ENCODE results near the gene THAP12. TPM values are rescaled to one million over a fixed set of nuclear protein-coding genes. Genes with fewer than 3 reads are reported as not detected.

Gene THAP12
- polyA plus RNA-seq, 2 of the 4 experiments (the other 2 are of a cell fraction) = 34.6 to 82.4 TPM

DNA sequence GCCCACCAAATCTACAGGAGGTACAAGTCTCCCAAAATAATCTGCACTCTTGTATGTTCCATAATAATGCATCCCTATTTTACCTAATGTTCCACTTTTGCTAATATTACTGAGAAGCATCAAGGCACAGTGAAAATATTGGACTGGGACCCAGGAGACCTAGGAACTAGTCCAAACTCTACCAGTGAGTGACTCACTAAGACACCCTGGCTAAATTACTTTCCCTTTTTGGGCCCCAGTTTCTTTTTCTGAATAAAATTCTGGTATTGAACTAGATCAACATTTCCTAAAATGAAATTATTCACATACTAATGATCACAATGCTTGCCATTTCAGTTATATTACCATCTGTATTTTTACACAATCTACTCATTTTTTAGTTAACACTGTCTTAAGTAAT lies 19.6 kb downstream of the THAP12 start:
- POLR2A ChIA-PET = no interaction called here
- Histone ChIP-seq H3K9me3 (no peaks in the 10 kb centered on the region), H3K4me2 (no peak overlapping the region), H3K27ac (no peak overlapping the region), H3K4me3 (no peak overlapping the region), H3K4me1 (no peaks in the 10 kb centered on the region)
- no peak for ATAC-seq
- no peak for TF ChIP-seq MAFK (IDR thresholded peaks at IDR 0.05; ENCODE audit: partially characterized antibody)
- TF ChIP-seq, protein P1, sequence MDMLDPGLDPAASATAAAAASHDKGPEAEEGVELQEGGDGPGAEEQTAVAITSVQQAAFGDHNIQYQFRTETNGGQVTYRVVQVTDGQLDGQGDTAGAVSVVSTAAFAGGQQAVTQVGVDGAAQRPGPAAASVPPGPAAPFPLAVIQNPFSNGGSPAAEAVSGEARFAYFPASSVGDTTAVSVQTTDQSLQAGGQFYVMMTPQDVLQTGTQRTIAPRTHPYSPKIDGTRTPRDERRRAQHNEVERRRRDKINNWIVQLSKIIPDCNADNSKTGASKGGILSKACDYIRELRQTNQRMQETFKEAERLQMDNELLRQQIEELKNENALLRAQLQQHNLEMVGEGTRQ (IDR thresholded peaks at IDR 0.05) = no peak
- no peak for TF ChIP-seq RFX5 (IDR thresholded peaks at IDR 0.05)
- TF ChIP-seq, protein P2, sequence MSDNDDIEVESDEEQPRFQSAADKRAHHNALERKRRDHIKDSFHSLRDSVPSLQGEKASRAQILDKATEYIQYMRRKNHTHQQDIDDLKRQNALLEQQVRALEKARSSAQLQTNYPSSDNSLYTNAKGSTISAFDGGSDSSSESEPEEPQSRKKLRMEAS (IDR thresholded peaks at IDR 0.05) = no peak
- no peak for TF ChIP-seq SREBF2 (IDR thresholded peaks at IDR 0.05)
- TF ChIP-seq EHMT2 (IDR thresholded peaks at IDR 0.05; ENCODE audit: low read depth) = no peak
- no peak for TF ChIP-seq ESRRA (IDR thresholded peaks at IDR 0.05; ENCODE audit: borderline replicate concordance, low read length)
- no peak for TF ChIP-seq FOSB (CRISPR knock-in tag; IDR thresholded peaks at IDR 0.05)
- no peak for TF ChIP-seq RARB (CRISPR knock-in tag; IDR thresholded peaks at IDR 0.05)
- no peak for TF ChIP-seq PHF8 (IDR thresholded peaks at IDR 0.05; ENCODE audit: borderline replicate concordance, low read depth)
- no peak for TF ChIP-seq CBX2 (IDR thresholded peaks at IDR 0.05; ENCODE audit: borderline replicate concordance, low read depth)
- no peak for TF ChIP-seq ZNF302 (CRISPR knock-in tag; IDR thresholded peaks at IDR 0.05)
- TF ChIP-seq NPAS2 (CRISPR knock-in tag; IDR thresholded peaks at IDR 0.05; ENCODE audit: borderline replicate concordance) = no peak
- DNase-seq (ENCODE audit: low read depth in 1 of 2, low spot score in 1 of 2) = no peak
- CTCF ChIA-PET = interaction anchor here (1.0 to 1.2 kb wide), 2 partner anchors 11 to 39 kb away, joined by 3 read pairs; no protein-coding TSS in a partner anchor
- FAIRE-seq = no peak

- FAIRE-seq = no peak
- Histone ChIP-seq H3K9me3 (no peaks in the 10 kb centered on the region), H3K4me1 (no peaks in the 10 kb centered on the region), H3K27ac (no peak overlapping the region), H3K4me2 (no peak overlapping the region), H3K4me3 (no peak overlapping the region)
- CTCF ChIA-PET = no interaction called here
- 95% methylated on average over 1 of the region's 1 CpG for WGBS (ENCODE audit: missing lambda C conversion rate)
- TF ChIP-seq SMC3 (IDR thresholded peaks at IDR 0.05) (no peak), HES2 (IDR thresholded peaks at IDR 0.05) (no peak), PBX3 (IDR thresholded peaks at IDR 0.05) (no peak), CHD2 (IDR thresholded peaks at IDR 0.05; ENCODE audit: low read length, partially characterized antibody) (no peak), HOXB5 (CRISPR knock-in tag; IDR thresholded peaks at IDR 0.05) (no peak), RAD21 (conservative IDR thresholded peaks at IDR 0.05 in 1 of 2, IDR thresholded peaks at IDR 0.05 in 1 of 2) (no peak), REST (IDR thresholded peaks at IDR 0.05) (no peak), RNF2 (IDR thresholded peaks at IDR 0.05; ENCODE audit: borderline replicate concordance, low read depth) (no peak), ZFP36 (IDR thresholded peaks at IDR 0.05; ENCODE audit: borderline replicate concordance, partially characterized antibody) (no peak), TP53 (CRISPR knock-in tag; IDR thresholded peaks at IDR 0.05) (no peak)
- DNase-seq (ENCODE audit: low read depth in 1 of 2, low spot score in 1 of 2) = no peak
- ATAC-seq = no peak
- POLR2A ChIA-PET = no interaction called here
These were observed 25.8 kb downstream of the THAP12 start for GRCh38 chr11:76355172-76355571.
